ENCODE results near the gene PSMD11.

The PSMD11 gene

GRCh38 chr17:32485261-32486110, 41.2 kb downstream of the PSMD11 start:
- ChIA-PET POLR2A (interaction anchor here (1.1 to 1.8 kb wide), 2 partner anchors 13 to 33 kb away, joined by 4 to 5 read pairs; no protein-coding TSS in a partner anchor), CTCF (no interaction called here)
- TF ChIP-seq PKNOX1 (IDR thresholded peaks at IDR 0.05), result no peak
- TF ChIP-seq LEF1 (IDR thresholded peaks at IDR 0.05; ENCODE audit: borderline replicate concordance), result no peak
- TF ChIP-seq HDGF (IDR thresholded peaks at IDR 0.05; ENCODE audit: borderline replicate concordance), result no peak
- TF ChIP-seq FOXA1 (IDR thresholded peaks at IDR 0.05), result no peak
- no peak for TF ChIP-seq ARNT (IDR thresholded peaks at IDR 0.05)
- no peak for TF ChIP-seq ZNF384 (IDR thresholded peaks at IDR 0.05)
- no peak for TF ChIP-seq FOXK2 (IDR thresholded peaks at IDR 0.05)
- no peak for DNase-seq (ENCODE audit: extremely low spot score)

GRCh38 chr17:32486111-32486700, 41.9 kb downstream of the PSMD11 start:
- DNase-seq (ENCODE audit: extremely low spot score), result peak; percentile 81
- CTCF ChIA-PET, result interaction anchor here (1.0 kb wide), 2 partner anchors 42 to 391 kb away, joined by 3 to 5 read pairs; partner anchors contain the start of genes MYO1D and PSMD11
- TF ChIP-seq LEF1 (IDR thresholded peaks at IDR 0.05; ENCODE audit: borderline replicate concordance) (no peak), FOXA1 (IDR thresholded peaks at IDR 0.05) (no peak), L3MBTL2 (conservative IDR thresholded peaks at IDR 0.05) (peak; percentile 57; the same call in 1 of the 2 replicates), FOXM1 (IDR thresholded peaks at IDR 0.05; ENCODE audit: borderline replicate concordance) (no peak)
- POLR2A ChIA-PET, result interaction anchor here (0.8 to 1.8 kb wide), 10 partner anchors 10 to 390 kb away, joined by 3 to 5 read pairs (median 3); partner anchors contain the start of gene PSMD11

- peak; percentile 72 for DNase-seq (ENCODE audit: extremely low spot score)
- TF ChIP-seq FOXM1 (IDR thresholded peaks at IDR 0.05; ENCODE audit: borderline replicate concordance) (peak; percentile 53; the same call in 1 of the 2 replicates), ZNF384 (IDR thresholded peaks at IDR 0.05) (no peak)
- ChIA-PET POLR2A (interaction anchor here (0.8 to 1.8 kb wide), 12 partner anchors 9 to 389 kb away, joined by 3 to 5 read pairs (median 4); partner anchors contain the start of gene PSMD11), CTCF (interaction anchor here (1.0 to 1.3 kb wide), 4 partner anchors 25 to 390 kb away, joined by 3 to 5 read pairs (median 4); partner anchors contain the start of genes MYO1D and PSMD11)
Observed at GRCh38 chr17:32486701-32487472, 42.6 kb downstream of the PSMD11 start, which contains the start of gene CDK5R1. TSS of gene CDK5R1 (plus strand) at chr17:32486993. CDS start at chr17:32487621, 628 bp downstream.

- CTCF ChIA-PET, result interaction anchor here (1.0 to 1.6 kb wide), 5 partner anchors 10 to 390 kb away, joined by 3 to 5 read pairs (median 4); partner anchors contain the start of genes MYO1D and PSMD11
- DNase-seq (ENCODE audit: extremely low spot score), result peak; percentile 13
- POLR2A ChIA-PET, result interaction anchor here (0.8 to 1.8 kb wide), 7 partner anchors 11 to 43 kb away, joined by 3 to 5 read pairs (median 4); partner anchors contain the start of gene PSMD11
- no peak for TF ChIP-seq L3MBTL2 (conservative IDR thresholded peaks at IDR 0.05)
Observed at GRCh38 chr17:32487473-32488176, 43.3 kb downstream of the PSMD11 start.

GRCh38 chr17:32488177-32488542, 43.9 kb downstream of the PSMD11 start:
- TF ChIP-seq NFRKB (IDR thresholded peaks at IDR 0.05) (no peak), ARNT (IDR thresholded peaks at IDR 0.05) (no peak), FOXA1 (IDR thresholded peaks at IDR 0.05) (no peak), CTBP1 (IDR thresholded peaks at IDR 0.05; ENCODE audit: borderline replicate concordance) (no peak), FOXM1 (IDR thresholded peaks at IDR 0.05; ENCODE audit: borderline replicate concordance) (no peak), HDGF (IDR thresholded peaks at IDR 0.05; ENCODE audit: borderline replicate concordance) (no peak), LEF1 (IDR thresholded peaks at IDR 0.05; ENCODE audit: borderline replicate concordance) (no peak), L3MBTL2 (conservative IDR thresholded peaks at IDR 0.05) (no peak)
- ChIA-PET CTCF (interaction anchor here (1.3 to 1.6 kb wide), 2 partner anchors 9 to 124 kb away, joined by 3 to 4 read pairs; no protein-coding TSS in a partner anchor), POLR2A (interaction anchor here (1.4 kb wide), 2 partner anchors 32 to 43 kb away, joined by 4 to 5 read pairs; no protein-coding TSS in a partner anchor)
- DNase-seq (ENCODE audit: extremely low spot score), result no peak

- ChIA-PET CTCF (interaction anchor here (0.8 to 1.6 kb wide), 2 partner anchors 9 to 171 kb away, joined by 3 read pairs; no protein-coding TSS in a partner anchor), POLR2A (interaction anchor here (1.4 kb wide), 2 partner anchors 43 to 44 kb away, joined by 3 to 4 read pairs; no protein-coding TSS in a partner anchor)
- TF ChIP-seq CTBP1 (IDR thresholded peaks at IDR 0.05; ENCODE audit: borderline replicate concordance), result no peak
- DNase-seq (ENCODE audit: extremely low spot score), result no peak
Observed at GRCh38 chr17:32488604-32489180, 44.4 kb downstream of the PSMD11 start.
